ENCODE measurements around the gene FAM210A.

Gene FAM210A

GRCh38 chr18:13620818-13621445, 105.4 kb downstream of the FAM210A start:
- DNase-seq: no peak

- no peak for DNase-seq
Measured at GRCh38 chr18:13620206-13620672, 106.1 kb downstream of the FAM210A start.

DNA sequence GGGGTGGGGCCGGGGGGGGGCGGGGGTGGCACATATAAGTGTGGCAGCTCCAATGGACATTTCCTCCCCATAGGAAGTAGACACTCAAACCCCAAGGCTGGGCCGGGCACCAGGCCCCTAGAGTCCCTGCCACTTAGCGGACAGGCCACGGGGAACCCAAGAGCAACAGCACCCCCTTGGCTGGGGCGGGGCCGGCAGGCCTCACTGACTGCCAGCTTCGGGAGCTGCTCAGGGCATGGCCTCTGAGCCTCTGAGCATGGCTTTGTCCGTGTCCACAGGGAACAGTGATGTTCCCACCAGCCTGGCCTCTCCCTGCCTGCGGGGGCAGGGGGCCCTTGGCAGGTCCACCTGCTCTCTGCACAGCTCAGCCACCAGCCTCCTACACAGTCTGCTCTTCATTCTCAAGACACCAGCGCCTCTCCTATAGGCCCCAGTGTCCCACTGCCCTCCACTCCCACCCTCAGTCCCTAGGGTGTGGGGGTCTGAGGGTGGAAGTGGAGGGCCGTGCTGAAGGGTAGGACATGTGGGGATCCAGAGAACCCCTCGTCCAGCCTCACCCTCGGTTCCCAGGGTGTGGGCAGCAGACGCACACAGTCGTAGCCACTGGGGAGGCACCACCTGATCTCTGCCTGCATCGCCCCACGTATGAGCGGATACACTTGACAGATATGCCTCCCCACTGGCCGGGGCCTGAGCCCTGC, 106.7 kb downstream of the FAM210A start:
- no peak for DNase-seq

GRCh38 chr18:13618760-13619438, 107.5 kb downstream of the FAM210A start:
- no peak for DNase-seq

GRCh38 chr18:13617826-13618515, 108.4 kb downstream of the FAM210A start:
- no peak for DNase-seq

DNA sequence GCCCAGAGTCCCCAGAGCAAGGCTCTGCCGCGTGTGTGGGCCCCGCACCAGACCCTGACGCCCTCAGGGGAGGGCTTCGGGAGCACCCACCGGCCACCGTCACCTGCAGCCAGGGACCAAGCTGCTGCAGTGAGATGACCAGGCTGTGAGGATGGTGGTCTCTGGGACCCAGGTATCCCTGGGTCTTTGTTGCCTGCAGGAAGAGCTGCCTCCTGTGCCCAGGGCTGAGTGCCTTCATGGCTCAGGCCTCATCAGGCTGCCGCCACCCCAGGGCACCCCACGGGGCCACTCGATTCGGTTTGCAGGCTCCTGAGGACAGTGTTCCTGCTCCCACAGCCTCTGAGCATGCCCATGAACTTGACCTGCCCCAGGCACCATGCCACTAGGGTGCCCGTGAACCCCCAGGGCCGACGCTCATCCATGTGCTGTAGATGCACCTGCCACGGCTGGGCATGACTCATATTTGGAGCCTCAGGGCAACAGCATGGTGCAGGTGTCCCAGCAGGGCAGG, 109.8 kb downstream of the FAM210A start:
- DNase-seq: no peak

DNA sequence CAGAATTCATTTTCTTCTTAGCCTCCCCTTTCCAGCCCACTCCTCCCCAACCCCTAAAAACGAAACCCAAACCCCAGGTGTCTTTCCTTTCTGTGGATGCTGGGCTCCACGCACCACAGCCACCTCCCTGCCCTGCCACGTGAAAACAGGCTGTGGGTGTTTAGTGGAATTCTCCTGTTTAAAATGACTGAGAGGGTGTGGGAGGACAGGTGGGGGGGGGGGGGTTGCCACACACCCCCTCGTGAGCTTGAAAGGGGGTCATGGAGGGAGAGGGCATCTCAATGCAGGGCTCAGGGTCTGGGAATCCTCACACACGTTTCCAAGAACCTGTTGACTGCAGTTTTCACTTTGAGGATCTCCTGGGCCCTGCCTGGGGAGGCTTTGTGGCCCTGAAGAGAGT, 110.3 kb downstream of the FAM210A start:
- no peak for DNase-seq

- peak; percentile 53 to 59 for DNase-seq
Measured at GRCh38 chr18:13615432-13615861, 110.9 kb downstream of the FAM210A start.

GRCh38 chr18:13614641-13615288, 111.6 kb downstream of the FAM210A start:
- peak; percentile 39 to 71 for DNase-seq

DNA sequence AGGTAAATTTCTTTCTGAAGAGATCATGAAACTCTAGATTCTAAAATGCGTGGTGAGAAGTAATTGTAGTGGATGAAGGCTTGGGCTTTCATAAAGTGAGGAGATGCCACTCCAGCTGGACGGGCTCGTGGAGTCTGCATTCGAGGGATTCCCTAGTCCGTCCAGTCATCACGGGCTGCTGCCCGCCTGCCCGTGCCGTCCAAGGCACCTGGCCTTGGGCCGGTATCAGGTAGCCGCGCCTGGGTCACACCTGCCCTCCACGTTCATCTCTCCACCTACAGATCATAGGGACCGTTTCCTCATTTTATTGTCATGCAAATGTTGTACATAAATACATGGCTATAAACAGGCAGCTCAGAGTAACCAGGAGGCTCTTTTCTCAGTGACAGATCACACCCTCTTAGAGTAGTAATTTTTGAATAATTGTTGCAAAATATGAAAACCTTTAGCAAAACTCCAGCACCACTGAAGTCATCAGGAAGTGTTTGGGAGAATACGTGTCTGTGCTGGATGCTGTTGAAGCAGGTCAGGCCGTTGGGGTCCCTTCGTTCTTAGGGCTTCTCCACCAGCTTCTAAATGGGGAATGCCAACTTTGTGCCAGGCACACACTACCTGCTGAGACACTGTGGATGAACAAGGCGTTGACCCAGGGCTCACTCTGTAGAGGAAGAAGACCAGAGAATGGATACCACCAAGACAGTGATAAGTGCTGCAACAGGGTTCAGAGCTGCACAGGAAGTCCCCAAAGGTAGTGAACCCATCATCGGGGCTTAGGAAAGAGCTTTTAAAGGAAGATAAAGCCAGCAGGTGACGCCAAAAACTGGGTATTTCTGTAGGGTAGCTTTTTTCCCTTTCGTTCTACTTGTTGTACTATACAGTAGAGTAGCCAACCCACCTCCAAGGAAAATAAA, 112.5 kb downstream of the FAM210A start:
- DNase-seq: no peak

All from inflammatory macrophage (primary cell).